ENCODE results near the gene SLITRK3.

DNA sequence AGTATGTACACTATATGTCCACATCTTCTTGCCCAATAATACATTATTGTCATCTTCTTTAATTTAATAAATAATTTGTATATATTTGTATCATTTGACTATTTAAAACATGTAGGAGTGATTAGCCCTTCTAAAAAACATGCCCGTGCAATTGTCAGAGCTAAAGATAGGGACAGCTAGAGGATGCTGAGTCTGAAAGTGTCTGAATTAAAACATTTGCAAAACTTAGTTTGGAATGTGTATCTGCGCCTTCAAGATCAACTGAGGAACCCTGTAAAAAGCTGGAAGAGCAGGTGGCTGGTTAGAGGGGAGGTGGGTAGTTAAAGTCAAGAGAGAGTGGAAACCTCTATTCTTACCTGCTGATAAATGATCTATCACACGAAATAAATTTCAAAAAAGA, 4.7 kb downstream of the SLITRK3 start:
- TF ChIP-seq, protein P1, sequence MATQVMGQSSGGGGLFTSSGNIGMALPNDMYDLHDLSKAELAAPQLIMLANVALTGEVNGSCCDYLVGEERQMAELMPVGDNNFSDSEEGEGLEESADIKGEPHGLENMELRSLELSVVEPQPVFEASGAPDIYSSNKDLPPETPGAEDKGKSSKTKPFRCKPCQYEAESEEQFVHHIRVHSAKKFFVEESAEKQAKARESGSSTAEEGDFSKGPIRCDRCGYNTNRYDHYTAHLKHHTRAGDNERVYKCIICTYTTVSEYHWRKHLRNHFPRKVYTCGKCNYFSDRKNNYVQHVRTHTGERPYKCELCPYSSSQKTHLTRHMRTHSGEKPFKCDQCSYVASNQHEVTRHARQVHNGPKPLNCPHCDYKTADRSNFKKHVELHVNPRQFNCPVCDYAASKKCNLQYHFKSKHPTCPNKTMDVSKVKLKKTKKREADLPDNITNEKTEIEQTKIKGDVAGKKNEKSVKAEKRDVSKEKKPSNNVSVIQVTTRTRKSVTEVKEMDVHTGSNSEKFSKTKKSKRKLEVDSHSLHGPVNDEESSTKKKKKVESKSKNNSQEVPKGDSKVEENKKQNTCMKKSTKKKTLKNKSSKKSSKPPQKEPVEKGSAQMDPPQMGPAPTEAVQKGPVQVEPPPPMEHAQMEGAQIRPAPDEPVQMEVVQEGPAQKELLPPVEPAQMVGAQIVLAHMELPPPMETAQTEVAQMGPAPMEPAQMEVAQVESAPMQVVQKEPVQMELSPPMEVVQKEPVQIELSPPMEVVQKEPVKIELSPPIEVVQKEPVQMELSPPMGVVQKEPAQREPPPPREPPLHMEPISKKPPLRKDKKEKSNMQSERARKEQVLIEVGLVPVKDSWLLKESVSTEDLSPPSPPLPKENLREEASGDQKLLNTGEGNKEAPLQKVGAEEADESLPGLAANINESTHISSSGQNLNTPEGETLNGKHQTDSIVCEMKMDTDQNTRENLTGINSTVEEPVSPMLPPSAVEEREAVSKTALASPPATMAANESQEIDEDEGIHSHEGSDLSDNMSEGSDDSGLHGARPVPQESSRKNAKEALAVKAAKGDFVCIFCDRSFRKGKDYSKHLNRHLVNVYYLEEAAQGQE (IDR thresholded peaks at IDR 0.05; ENCODE audit: low read depth): no peak
- TF ChIP-seq EP300 (IDR thresholded peaks at IDR 0.05; ENCODE audit: borderline replicate concordance) (no peak), TCF12 (IDR thresholded peaks at IDR 0.05; ENCODE audit: low read depth) (no peak), RAD21 (IDR thresholded peaks at IDR 0.05; ENCODE audit: low read depth) (no peak), MAX (IDR thresholded peaks at IDR 0.05) (no peak), CEBPB (IDR thresholded peaks at IDR 0.05) (no peak), TAF1 (IDR thresholded peaks at IDR 0.05; ENCODE audit: low read depth) (no peak), YY1 (IDR thresholded peaks at IDR 0.05; ENCODE audit: low read depth) (no peak), EGR1 (IDR thresholded peaks at IDR 0.05) (no peak), NFIC (IDR thresholded peaks at IDR 0.05) (no peak), FOXM1 (IDR thresholded peaks at IDR 0.05; ENCODE audit: borderline replicate concordance, low read depth) (no peak)
- TF ChIP-seq, protein P2, sequence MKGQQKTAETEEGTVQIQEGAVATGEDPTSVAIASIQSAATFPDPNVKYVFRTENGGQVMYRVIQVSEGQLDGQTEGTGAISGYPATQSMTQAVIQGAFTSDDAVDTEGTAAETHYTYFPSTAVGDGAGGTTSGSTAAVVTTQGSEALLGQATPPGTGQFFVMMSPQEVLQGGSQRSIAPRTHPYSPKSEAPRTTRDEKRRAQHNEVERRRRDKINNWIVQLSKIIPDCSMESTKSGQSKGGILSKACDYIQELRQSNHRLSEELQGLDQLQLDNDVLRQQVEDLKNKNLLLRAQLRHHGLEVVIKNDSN (IDR thresholded peaks at IDR 0.05): no peak

All from Ishikawa (cell line).